Measurements from ENCODE around the gene PNPLA2.

DNA sequence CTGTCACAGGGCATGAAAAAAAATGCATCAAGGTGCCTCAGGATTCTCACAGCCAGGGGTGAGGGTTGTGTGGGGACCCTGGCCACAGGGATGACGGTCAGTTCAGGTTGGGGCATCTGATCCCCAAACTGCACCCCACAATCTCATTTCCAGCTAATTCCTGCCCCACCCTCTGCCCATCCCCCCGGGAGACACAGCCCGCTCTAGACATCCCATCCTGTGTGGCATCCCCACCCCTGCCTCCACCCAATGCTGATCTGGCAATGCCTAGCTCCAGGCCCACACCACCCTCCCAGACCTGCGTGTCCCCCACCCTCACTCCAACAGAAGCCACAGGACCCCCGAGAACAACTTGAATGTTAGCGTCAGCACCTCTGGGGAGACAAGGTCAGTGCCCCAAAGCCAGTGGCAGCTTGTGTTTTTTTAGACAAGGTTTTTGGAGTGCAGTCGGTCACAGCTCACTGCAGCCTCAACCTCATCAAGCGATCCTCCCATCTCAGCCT lies 49.2 kb downstream of the PNPLA2 start:
- TF ChIP-seq, protein P1, sequence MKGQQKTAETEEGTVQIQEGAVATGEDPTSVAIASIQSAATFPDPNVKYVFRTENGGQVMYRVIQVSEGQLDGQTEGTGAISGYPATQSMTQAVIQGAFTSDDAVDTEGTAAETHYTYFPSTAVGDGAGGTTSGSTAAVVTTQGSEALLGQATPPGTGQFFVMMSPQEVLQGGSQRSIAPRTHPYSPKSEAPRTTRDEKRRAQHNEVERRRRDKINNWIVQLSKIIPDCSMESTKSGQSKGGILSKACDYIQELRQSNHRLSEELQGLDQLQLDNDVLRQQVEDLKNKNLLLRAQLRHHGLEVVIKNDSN (CRISPR knock-in tag; IDR thresholded peaks at IDR 0.05) = no peak
- TF ChIP-seq, protein P2, sequence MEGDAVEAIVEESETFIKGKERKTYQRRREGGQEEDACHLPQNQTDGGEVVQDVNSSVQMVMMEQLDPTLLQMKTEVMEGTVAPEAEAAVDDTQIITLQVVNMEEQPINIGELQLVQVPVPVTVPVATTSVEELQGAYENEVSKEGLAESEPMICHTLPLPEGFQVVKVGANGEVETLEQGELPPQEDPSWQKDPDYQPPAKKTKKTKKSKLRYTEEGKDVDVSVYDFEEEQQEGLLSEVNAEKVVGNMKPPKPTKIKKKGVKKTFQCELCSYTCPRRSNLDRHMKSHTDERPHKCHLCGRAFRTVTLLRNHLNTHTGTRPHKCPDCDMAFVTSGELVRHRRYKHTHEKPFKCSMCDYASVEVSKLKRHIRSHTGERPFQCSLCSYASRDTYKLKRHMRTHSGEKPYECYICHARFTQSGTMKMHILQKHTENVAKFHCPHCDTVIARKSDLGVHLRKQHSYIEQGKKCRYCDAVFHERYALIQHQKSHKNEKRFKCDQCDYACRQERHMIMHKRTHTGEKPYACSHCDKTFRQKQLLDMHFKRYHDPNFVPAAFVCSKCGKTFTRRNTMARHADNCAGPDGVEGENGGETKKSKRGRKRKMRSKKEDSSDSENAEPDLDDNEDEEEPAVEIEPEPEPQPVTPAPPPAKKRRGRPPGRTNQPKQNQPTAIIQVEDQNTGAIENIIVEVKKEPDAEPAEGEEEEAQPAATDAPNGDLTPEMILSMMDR (IDR thresholded peaks at IDR 0.05) = no peak
- no peak for TF ChIP-seq ZNF317 (CRISPR knock-in tag; IDR thresholded peaks at IDR 0.05; ENCODE audit: borderline replicate concordance, low read depth)
- TF ChIP-seq ZBTB21 (CRISPR knock-in tag; IDR thresholded peaks at IDR 0.05; ENCODE audit: borderline replicate concordance) = no peak
- no peak for TF ChIP-seq NR3C1 (CRISPR knock-in tag; conservative IDR thresholded peaks at IDR 0.05; ENCODE audit: low read depth)
- TF ChIP-seq NFATC4 (CRISPR knock-in tag; IDR thresholded peaks at IDR 0.05) = no peak
- TF ChIP-seq SMAD4 (CRISPR knock-in tag; IDR thresholded peaks at IDR 0.05) = no peak
- no peak for TF ChIP-seq ATF3 (CRISPR knock-in tag; conservative IDR thresholded peaks at IDR 0.05)
